GM21390 (cell line): ENCODE measurements around the gene BORA.
A peak's percentile ranks its signal among the peaks of the same experiment; 100 is the strongest.
"Not testable (repeated sequence)": the region's sequence is repeated elsewhere in the genome, so short reads cannot be mapped to it uniquely, and the experiment has no call there.

ENCODE experiments used
- ATAC-seq: cut with Tn5 transposase; IDR thresholded peaks from one replicate; pipeline ENCODE4 v1.9.1; 2021; ENCODE audit not compliant: unreplicated experiment

The BORA gene

DNA sequence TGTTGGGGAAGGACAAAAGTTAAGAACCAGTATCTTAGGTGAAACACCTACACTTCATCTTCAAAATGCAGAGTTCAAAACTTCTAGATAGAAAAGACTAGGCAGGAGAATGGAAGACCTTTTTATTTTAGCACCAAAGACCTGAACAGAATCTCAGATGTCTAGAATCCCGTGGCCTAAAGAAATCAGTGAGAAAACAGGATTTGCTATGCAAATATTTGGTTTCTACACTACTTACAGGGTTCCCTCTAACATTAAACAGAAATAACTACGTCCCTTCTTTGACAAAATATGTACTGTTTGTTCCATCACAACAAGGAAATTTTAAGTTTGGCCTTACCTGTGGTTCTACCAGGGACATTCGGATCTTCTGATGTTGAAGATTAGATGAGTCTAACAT lies 32.5 kb downstream of the BORA start:
- no peak for ATAC-seq

DNA sequence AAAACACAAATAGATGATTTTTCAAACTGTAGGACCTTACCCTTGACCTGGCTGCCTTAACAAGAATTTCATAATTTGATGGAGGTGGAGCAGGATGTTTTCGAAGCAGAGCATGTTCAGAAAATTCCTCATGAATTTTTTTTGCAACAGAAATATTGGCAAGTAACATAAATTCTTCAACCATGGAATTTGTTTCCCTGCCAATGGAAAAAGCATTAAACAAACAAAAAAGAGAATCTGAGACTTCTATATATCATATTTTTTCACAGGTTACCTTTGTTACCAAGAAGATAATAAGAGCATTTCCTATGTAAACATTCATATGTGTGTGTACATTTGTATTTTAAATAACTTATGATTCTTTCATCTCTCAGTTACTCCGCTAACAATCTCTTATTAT lies 35.7 kb downstream of the BORA start:
- ATAC-seq = no peak

DNA sequence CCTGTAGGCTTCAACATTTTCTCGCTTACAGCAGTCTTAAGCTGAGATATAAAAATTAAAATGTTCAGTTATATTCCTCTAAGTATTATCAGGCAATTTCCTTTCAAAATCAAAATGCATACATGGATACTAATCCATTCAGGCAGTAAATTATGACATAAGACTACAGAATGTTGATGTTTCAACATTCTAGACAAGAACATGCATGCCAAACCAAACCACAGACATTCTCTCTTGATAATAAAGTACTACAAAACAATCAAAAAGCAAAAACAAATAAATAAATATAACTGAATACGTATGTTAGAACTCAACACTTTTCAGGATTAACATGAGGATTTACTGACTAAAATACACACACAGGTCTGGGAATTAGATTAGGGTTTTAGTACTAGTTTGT lies 46.3 kb downstream of the BORA start:
- no peak for ATAC-seq

DNA sequence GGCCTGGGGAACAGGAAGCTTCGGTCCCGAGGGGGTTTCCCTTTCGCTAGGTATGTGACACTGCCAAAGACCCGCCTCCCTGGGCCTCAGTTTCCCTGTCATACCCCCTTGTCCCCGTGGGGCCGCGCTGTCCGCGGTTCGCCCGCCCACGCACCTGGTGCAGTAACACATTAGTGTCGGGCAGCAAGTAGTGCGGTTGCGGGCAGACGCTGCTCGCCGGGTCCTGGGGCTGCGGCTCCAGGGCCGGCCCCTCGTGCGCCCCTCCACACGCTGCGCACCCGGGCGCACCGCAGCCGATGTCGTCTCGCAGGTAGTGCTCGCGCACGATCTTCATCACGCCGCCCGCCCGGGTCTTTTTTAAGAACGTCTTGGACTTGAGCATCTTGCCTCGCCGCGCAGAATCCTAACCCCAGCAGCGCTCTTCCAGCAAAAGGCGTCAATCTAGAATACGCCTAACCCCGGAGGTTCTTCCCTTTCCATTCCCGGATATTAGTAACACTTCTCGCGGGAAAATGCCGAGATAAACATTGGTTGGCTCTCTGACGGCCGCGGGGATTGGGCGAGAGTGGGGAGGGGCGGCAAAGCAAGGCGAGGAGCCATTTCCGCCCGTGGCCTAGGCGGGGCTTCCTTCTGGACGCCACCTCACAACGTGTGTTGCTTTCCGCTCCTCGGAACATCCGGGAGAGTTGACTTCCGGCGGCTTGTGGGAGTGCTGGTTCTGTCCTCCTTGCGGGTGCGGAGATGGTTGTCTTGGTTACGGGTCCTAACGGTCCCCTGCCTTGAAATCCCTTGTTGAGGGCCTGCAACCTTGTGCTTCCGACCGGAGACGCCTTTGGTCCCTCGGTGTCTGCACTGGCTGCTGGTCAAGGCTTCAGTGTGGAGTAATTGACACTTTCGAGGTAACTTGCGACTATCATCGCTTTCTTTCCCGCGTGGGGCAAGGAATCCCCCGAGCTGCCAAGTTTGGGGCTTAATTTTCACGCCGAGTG lies 54.0 kb downstream of the BORA start, which contains the start of the genes DIS3 and PIBF1:
Gene DIS3 (minus strand): TSS at position 450 of the 989 bp plus-strand sequence. CDS start 68 bp downstream, at position 382.
Gene PIBF1 (plus strand): TSS at position 683 of the 989 bp plus-strand sequence. CDS start 1,337 bp downstream, outside the sequence.
- peak; percentile 95 for ATAC-seq

DNA sequence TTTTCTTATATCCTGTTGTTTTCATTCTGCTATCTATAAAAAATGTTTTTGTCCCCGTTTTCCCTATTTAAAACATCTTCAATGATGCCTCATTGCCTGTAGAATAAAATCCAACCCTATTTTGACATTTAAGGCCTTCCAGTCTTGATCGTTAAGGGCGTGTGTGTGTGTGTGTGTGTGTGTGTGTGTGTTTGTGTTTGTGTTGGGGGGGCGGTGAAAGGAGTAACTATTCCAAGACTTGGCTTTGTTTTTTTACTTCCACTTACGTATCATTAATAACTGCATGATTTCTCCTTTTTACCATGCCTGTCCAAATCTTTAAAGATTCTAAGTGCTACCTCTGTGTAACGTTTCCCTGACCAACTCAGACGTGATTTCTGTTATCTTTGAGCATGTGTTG lies 55.0 kb downstream of the BORA start:
- no peak for ATAC-seq

DNA sequence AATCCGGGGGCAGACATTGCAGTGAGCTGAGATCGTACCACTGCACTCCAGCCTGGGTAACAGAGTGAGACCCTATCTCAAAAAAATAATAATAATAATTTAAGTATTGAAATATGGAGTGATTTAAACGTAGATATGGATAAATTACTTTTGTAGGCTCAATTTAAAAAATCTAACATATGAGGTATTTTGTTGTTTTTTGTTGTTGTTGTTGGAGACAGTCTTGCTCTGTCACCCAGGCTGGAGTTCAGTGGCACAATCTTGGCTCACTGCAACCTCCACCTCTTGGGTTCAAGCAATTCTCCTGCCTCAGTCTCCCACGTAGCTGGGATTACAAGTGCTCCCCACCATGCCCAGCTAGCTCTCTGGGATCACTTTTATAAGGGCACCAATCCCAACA lies 57.0 kb downstream of the BORA start:
- not testable (repeated sequence) for ATAC-seq

DNA sequence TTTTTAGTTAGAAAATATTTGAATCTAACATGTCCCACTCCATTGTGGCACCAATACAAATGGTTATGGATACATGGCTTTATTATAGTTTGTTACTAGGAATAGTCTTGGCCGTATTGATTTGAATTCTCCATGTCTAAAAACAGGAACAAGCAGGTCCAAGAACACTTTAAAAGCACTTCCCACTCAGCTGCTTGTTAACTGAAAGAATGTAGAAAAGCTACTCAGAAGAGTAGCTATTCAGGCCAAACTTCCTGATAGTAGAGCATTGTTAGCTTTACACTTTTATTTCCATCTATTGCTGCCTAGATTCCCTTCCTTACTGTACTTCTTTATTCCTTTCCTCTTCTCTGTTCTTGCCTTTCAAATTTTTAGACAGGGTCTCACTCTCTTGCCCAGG lies 61.1 kb downstream of the BORA start:
- no peak for ATAC-seq

DNA sequence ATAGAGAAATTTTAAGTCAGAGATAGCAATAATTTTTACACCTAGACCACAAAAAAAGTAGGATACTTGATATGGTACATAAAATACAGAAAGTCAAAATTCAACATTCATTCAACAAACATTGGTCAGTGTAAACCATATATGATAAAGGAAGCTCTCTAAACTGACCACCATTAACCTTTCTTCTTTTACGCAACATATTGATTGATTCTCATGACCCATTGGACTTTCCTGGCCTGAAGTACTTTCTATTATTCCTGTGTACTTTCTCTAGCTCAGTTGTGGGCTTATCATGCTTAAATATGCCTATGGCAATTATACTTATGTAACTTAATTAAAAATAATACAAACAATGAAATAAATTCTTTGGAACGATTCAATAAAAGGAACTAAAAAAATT lies 64.9 kb downstream of the BORA start:
- no peak for ATAC-seq

DNA sequence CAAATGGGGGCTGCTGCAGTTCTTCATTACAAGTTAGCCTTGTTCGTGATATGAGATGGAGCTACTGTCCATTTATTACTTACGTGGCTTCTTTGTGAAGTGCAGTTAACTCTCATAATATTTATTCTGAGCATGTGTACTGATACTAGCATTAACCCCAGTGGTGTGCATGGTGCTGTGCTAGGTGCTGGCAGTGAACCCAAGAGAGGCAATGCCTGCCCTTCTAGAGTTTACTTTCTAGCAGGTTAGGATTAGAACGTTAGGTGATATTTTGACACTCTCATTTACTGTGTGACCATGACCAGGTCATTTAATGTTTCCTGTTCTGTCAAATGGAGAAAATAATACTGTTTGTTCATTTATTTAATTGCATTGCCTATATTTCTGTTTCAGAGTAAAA lies 71.1 kb downstream of the BORA start:
- ATAC-seq = no peak

DNA sequence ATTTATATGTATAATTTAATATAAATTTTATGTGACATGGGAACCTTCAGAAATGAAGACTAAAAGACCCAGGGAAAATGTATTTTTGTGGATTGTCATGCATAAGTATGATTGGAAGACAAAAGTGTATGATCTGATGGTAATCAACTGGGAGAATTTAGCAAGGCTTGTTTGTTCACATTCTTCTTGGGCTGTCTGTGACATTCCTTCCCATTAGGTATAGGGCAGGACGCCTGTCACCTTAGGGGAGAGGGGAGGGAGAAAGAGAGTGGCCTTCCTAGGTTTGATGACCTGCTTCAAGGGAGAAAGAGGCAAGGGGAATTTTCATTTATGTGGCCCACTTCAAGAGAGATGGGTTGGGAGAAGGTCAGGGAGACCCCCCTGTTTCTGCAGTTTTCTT lies 76.6 kb downstream of the BORA start:
- no peak for ATAC-seq
